Lower leg skin (tissue), 3 donors: ENCODE measurements around the gene GPC6.

Experiments
- POLR2A ChIP-seq, 2 donors: fragments of 450-650 bp; IDR thresholded peaks; one replicate each; pipeline ENCODE4 v1.6.1; 2016 to 2017; ENCODE audit warnings: antibody characterized with exemption in 2 of 2, mild to moderate bottlenecking in 1 of 2, moderate library complexity in 1 of 2
- TF ChIP-seq, protein P1 (sequence below), 3 donors: fragments of 450-650 bp; IDR thresholded peaks; one replicate each; pipeline ENCODE4 v1.5.1; 2016; ENCODE audit warnings: antibody characterized with exemption in 3 of 3, mild to moderate bottlenecking in 3 of 3, moderate library complexity in 2 of 3

- TF ChIP-seq, protein P1, sequence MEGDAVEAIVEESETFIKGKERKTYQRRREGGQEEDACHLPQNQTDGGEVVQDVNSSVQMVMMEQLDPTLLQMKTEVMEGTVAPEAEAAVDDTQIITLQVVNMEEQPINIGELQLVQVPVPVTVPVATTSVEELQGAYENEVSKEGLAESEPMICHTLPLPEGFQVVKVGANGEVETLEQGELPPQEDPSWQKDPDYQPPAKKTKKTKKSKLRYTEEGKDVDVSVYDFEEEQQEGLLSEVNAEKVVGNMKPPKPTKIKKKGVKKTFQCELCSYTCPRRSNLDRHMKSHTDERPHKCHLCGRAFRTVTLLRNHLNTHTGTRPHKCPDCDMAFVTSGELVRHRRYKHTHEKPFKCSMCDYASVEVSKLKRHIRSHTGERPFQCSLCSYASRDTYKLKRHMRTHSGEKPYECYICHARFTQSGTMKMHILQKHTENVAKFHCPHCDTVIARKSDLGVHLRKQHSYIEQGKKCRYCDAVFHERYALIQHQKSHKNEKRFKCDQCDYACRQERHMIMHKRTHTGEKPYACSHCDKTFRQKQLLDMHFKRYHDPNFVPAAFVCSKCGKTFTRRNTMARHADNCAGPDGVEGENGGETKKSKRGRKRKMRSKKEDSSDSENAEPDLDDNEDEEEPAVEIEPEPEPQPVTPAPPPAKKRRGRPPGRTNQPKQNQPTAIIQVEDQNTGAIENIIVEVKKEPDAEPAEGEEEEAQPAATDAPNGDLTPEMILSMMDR (IDR thresholded peaks at IDR 0.05) = no peak
- no peak for TF ChIP-seq POLR2A (IDR thresholded peaks at IDR 0.05)
These were observed 1228.8 kb downstream of the GPC6 start for GRCh38 chr13:94455414-94455813.
